ENCODE results near the gene TFPT. TPM values are rescaled to one million over a fixed set of nuclear protein-coding genes. Genes with fewer than 3 reads are reported as not detected.
A peak's percentile ranks its signal among the peaks of the same experiment; 100 is the strongest.

TFPT gene
- total and polyA plus RNA-seq, 2 of the 13 experiments (the other 11 are each of a cell fraction or from before 2014, with no cell fraction given) = 8.4 to 10.7 TPM

- CTCF ChIA-PET (ENCODE audit: low intra/inter-chr PET ratio, low total read pairs) = no interaction called here
- POLR2A ChIA-PET = no interaction called here
Measured at GRCh38 chr19:54106716-54107115, 8.7 kb downstream of the TFPT start.

GRCh38 chr19:54105796-54106195 lies 9.7 kb downstream of the TFPT start:
- Histone ChIP-seq H3K9me3 (ENCODE audit: low read length) (no peaks in the 10 kb centered on the region), H3K9ac (ENCODE audit: insufficient read depth, low read depth, low read length) (no peak overlapping the region), H3K27me3 (ENCODE audit: control insufficient read depth in 1 of 2, insufficient read depth in 2 of 2, low read length in 2 of 2) (no peaks in the 10 kb centered on the region; a peak in 1 of 5 replicates), H2AFZ (ENCODE audit: low read length) (no peak overlapping the region), H3K4me1 (ENCODE audit: insufficient read depth, low read length) (peaks cover 17% of the 10 kb centered on the region), H4K20me1 (ENCODE audit: insufficient read depth, low read length) (no peaks in the 10 kb centered on the region), H3K4me3 (replicated peaks in 1 of 3; ENCODE audit: insufficient read depth in 1 of 3, low read depth in 2 of 3, low read length in 3 of 3) (no peak overlapping the region), H3K36me3 (replicated peaks in 1 of 2; ENCODE audit: control insufficient read depth in 1 of 2, insufficient read depth in 2 of 2, low read length in 2 of 2) (peaks cover 11 to 42% of the 10 kb centered on the region in 2 experiments; a peak in 4 of 5 replicates), H3K79me2 (ENCODE audit: insufficient read depth, low read length) (peaks cover 9% of the 10 kb centered on the region), H3K27ac (ENCODE audit: extremely low read length, insufficient read depth, low read length) (no peak overlapping the region), H3K4me2 (ENCODE audit: low read depth, low read length) (no peak overlapping the region)
- no peak for TF ChIP-seq ZNF333 (CRISPR knock-in tag; IDR thresholded peaks at IDR 0.05; ENCODE audit: borderline replicate concordance)
- no peak for TF ChIP-seq ZNF549 (CRISPR knock-in tag; IDR thresholded peaks at IDR 0.05)
- TF ChIP-seq ZNF782 (CRISPR knock-in tag; IDR thresholded peaks at IDR 0.05; ENCODE audit: borderline replicate concordance) = no peak
- ATAC-seq (no peak), FAIRE-seq (no peak), DNase-seq (ENCODE audit: low spot score) (no peak)
- no TSS peak for BruUV-seq (replicated peaks)
- POLR2A ChIA-PET = no interaction called here
- CTCF ChIA-PET (ENCODE audit: low intra/inter-chr PET ratio, low total read pairs) = no interaction called here
- intact Hi-C loops (cut with micrococcal nuclease; ENCODE audit: unreplicated experiment) = no loop called here
- 95% methylated on average over 10 of the region's 10 CpGs for WGBS (ENCODE audit: low lambda C conversion rate)
- in situ Hi-C loops (cut with HindIII; ENCODE audit: extremely low pct_ligation_motif_present, low pct_unique_long_range_greater_than_20kb) = no loop called here

More at GRCh38 chr19:54106716-54107115, 8.7 kb downstream of the TFPT start:
- peak; percentile 50 for TF ChIP-seq AGO2 (optimal IDR thresholded peaks at IDR 0.05; ENCODE audit: low read depth, low read length)
- no peak for TF ChIP-seq ZNF205 (CRISPR knock-in tag; IDR thresholded peaks at IDR 0.05)
- Histone ChIP-seq H2AFZ (ENCODE audit: low read length) (no peak overlapping the region), H3K79me2 (ENCODE audit: insufficient read depth, low read length) (peaks cover 9% of the 10 kb centered on the region), H3K9me3 (ENCODE audit: low read length) (no peaks in the 10 kb centered on the region), H3K4me1 (ENCODE audit: insufficient read depth, low read length) (peaks cover 17% of the 10 kb centered on the region), H4K20me1 (ENCODE audit: insufficient read depth, low read length) (no peaks in the 10 kb centered on the region), H3K4me3 (replicated peaks in 1 of 3; ENCODE audit: insufficient read depth in 1 of 3, low read depth in 2 of 3, low read length in 3 of 3) (no peak overlapping the region), H3K27ac (ENCODE audit: extremely low read length, insufficient read depth, low read length) (no peak overlapping the region), H3K27me3 (ENCODE audit: control insufficient read depth in 1 of 2, insufficient read depth in 2 of 2, low read length in 2 of 2) (no peaks in the 10 kb centered on the region; a peak in 1 of 5 replicates), H3K9ac (ENCODE audit: insufficient read depth, low read depth, low read length) (no peak overlapping the region), H3K4me2 (ENCODE audit: low read depth, low read length) (no peak overlapping the region), H3K36me3 (replicated peaks in 1 of 2; ENCODE audit: control insufficient read depth in 1 of 2, insufficient read depth in 2 of 2, low read length in 2 of 2) (peaks cover 13 to 44% of the 10 kb centered on the region in 2 experiments; a peak in 4 of 5 replicates)
- BruUV-seq (replicated peaks) = no TSS peak
- WGBS (ENCODE audit: low lambda C conversion rate) = 93% methylated on average over 15 of the region's 15 CpGs
- ATAC-seq (no peak), FAIRE-seq (no peak), DNase-seq (ENCODE audit: low spot score) (no peak)
- in situ Hi-C loops (cut with HindIII; ENCODE audit: extremely low pct_ligation_motif_present, low pct_unique_long_range_greater_than_20kb) (no loop called here), intact Hi-C loops (cut with micrococcal nuclease; ENCODE audit: unreplicated experiment) (no loop called here)
